BJ (cell line): ENCODE results near the gene TMEM132E. TPM values are rescaled to one million over a fixed set of nuclear protein-coding genes. Genes with fewer than 3 reads are reported as not detected.

ENCODE experiments used
- CTCF ChIA-PET: fragments of 350-600 bp; formaldehyde crosslinking; extraction: SDS; loops from one replicate; lab custom pipeline; 2021; ENCODE audit warnings: antibody characterized with exemption, inconsistent platforms; lab: Yijun Ruan, JAX
- POLR2A ChIA-PET: fragments of 300-600 bp; sonication (Branson Sonifier 250); formaldehyde crosslinking; extraction: SDS; loops from one replicate; lab custom pipeline; 2021; ENCODE audit warnings: antibody characterized with exemption; lab: Charles Lee
- DNase-seq: peaks from one replicate; pipeline ENCODE4 v3.0.0-alpha.2; 2011; ENCODE audit warnings: low read depth
- H3K27me3 ChIP-seq: 2 replicates; pipeline ENCODE4 v1.6.0; 2011; ENCODE audit warnings: low read length; ENCODE audit not compliant: control insufficient read depth, insufficient read depth
- H3K36me3 ChIP-seq: 2 replicates; pipeline ENCODE4 v1.5.1; 2011; ENCODE audit warnings: low read length; ENCODE audit not compliant: control insufficient read depth, insufficient read depth
- H3K4me3 ChIP-seq: 2 replicates; pipeline ENCODE4 v1.5.1; 2011; ENCODE audit warnings: low read depth, mild to moderate bottlenecking, control low read depth, low read length
- CTCF ChIP-seq: IDR thresholded peaks from 2 replicates; pipeline ENCODE4 v1.5.1; 2011; ENCODE audit warnings: low read depth, mild to moderate bottlenecking, control low read depth, inconsistent platforms, low read length, moderate library complexity; ENCODE audit not compliant: insufficient read depth
- polyA minus RNA-seq: library from RNA; depleted of rRNA, polyadenylated mRNA; stranded (reverse); fragments of >200 nt; gene quantifications from 2 replicates; pipeline ENCODE4 v1.2.3, GENCODE V29; 2011; rRNA and poly(A)+ RNA removed
- polyA plus RNA-seq: library from polyadenylated mRNA; depleted of rRNA; stranded (reverse); fragments of >200 nt; gene quantifications from 2 replicates; pipeline ENCODE4 v1.2.3, GENCODE V29; 2011; rRNA removed

Gene TMEM132E
- polyA plus RNA-seq (not detected in 2 replicates), polyA minus RNA-seq (not detected in 2 replicates)

- CTCF ChIA-PET: no interaction called here
- POLR2A ChIA-PET: no interaction called here
- peak within 1 kb of the TSS; percentile 46 for H3K4me3 ChIP-seq
Measured at GRCh38 chr17:34579017-34579946, at the start of gene TMEM132E. TMEM132E (plus strand) TSS chr17:34579582; CDS start chr17:34581077, 1,495 bp downstream.

GRCh38 chr17:34530918-34531317, 48.5 kb upstream of the TMEM132E start:
- no peaks in the 10 kb centered on the region for H3K36me3 ChIP-seq
- no peaks in the 10 kb centered on the region for H3K27me3 ChIP-seq
- no peak overlapping the region for H3K4me3 ChIP-seq
- TF ChIP-seq CTCF: no peak
- DNase-seq: no peak
- CTCF ChIA-PET: interaction anchor here (3.8 kb wide), 1 partner anchor 11 kb away, joined by 14 read pairs; no protein-coding TSS in a partner anchor
- POLR2A ChIA-PET: no interaction called here

More at GRCh38 chr17:34579017-34579946, at the start of gene TMEM132E:
- TF ChIP-seq CTCF: no peak
- H3K36me3 ChIP-seq: no peaks in the 10 kb centered on the region
- no peak for DNase-seq
- peaks cover 63% of the 10 kb centered on the region for H3K27me3 ChIP-seq

- no peak for DNase-seq
- no peak for TF ChIP-seq CTCF
- no peaks in the 10 kb centered on the region for H3K27me3 ChIP-seq
- CTCF ChIA-PET: interaction anchor here (3.8 kb wide), 1 partner anchor 10 kb away, joined by 14 read pairs; no protein-coding TSS in a partner anchor
- H3K4me3 ChIP-seq: no peak overlapping the region
- no peaks in the 10 kb centered on the region for H3K36me3 ChIP-seq
- POLR2A ChIA-PET: no interaction called here
Measured at GRCh38 chr17:34532281-34533065, 46.9 kb upstream of the TMEM132E start.

GRCh38 chr17:34533806-34534527, 45.4 kb upstream of the TMEM132E start:
- CTCF ChIA-PET: interaction anchor here (3.8 kb wide), 1 partner anchor 8 kb away, joined by 14 read pairs; no protein-coding TSS in a partner anchor
- Histone ChIP-seq H3K36me3 (no peaks in the 10 kb centered on the region), H3K4me3 (no peak overlapping the region), H3K27me3 (no peaks in the 10 kb centered on the region)
- TF ChIP-seq CTCF: no peak
- POLR2A ChIA-PET: no interaction called here
- DNase-seq: no peak
